Endothelial cell of umbilical vein (primary cell): Measurements from ENCODE around the gene ATXN7L1. TPM values are rescaled to one million over a fixed set of nuclear protein-coding genes. Genes with fewer than 3 reads are reported as not detected.

ENCODE experiments used
- BruUV-seq: library from RNA; stranded (reverse); fragments of 400-500 nt; replicated peaks from 2 replicates; lab custom pipeline; 2021; lab: Mats Ljungman, UMichigan
- CTCF ChIA-PET: fragments of 300-600, 350-600 bp; sonication (Branson Sonifier 250); formaldehyde crosslinking; loops from one replicate; lab custom pipeline; 2021; ENCODE audit warnings: antibody characterized with exemption, inconsistent platforms; lab: Charles Lee
- POLR2A ChIA-PET: fragments of 300-600, 350-600 bp; sonication (Branson Sonifier 250); formaldehyde crosslinking; loops from one replicate; lab custom pipeline; 2021; ENCODE audit warnings: antibody characterized with exemption, inconsistent platforms; lab: Charles Lee
- DNase-seq: peaks from one replicate; pipeline ENCODE4 v3.0.0-alpha.2; 2011; ENCODE audit warnings: low read depth, low spot score
- FAIRE-seq: peaks from 2 replicates; lab custom pipeline; 2011; peaks lifted over from hg19 to GRCh38; lab: Jason Lieb, UNC
- H2AFZ ChIP-seq: 2 replicates; pipeline ENCODE4 v1.6.0; 2012; ENCODE audit warnings: low read depth, low read length, control low read depth, inconsistent platforms
- H3K27ac ChIP-seq: 2 replicates; pipeline ENCODE4 v1.5.1; 2011; ENCODE audit warnings: low read depth, mild to moderate bottlenecking, control low read depth, low read length, moderate library complexity; ENCODE audit not compliant: insufficient read depth
- H3K27me3 ChIP-seq, 2 experiments: 2 replicates each; pipeline versions ENCODE4 v1.6.0 to v1.6.1; 2011; ENCODE audit warnings: low read length in 2 of 2, mixed read lengths in 1 of 2; ENCODE audit not compliant: control insufficient read depth in 2 of 2, insufficient read depth in 2 of 2
- H3K36me3 ChIP-seq, 2 experiments: 2 replicates in 1 of 2; 3 replicates in 1 of 2; pipeline ENCODE4 v1.5.1; 2011; ENCODE audit warnings: low read length in 2 of 2, mild to moderate bottlenecking in 1 of 2, moderate library complexity in 1 of 2; ENCODE audit not compliant: control insufficient read depth in 2 of 2, insufficient read depth in 2 of 2; ENCODE audit errors: extremely low read depth in 1 of 2
- H3K4me1 ChIP-seq: 3 replicates; pipeline ENCODE4 v1.5.1; 2011; ENCODE audit warnings: mild to moderate bottlenecking, low read length; ENCODE audit not compliant: control insufficient read depth, insufficient read depth; ENCODE audit errors: extremely low read depth
- H3K4me2 ChIP-seq: 2 replicates; pipeline ENCODE4 v1.6.1; 2011; ENCODE audit warnings: low read length, control low read depth, mixed read lengths; ENCODE audit not compliant: insufficient read depth
- H3K4me3 ChIP-seq, 3 experiments: fragments of 200-600 bp in 1 of 3; sonication (generic), shearing (Covaris generic) in 1 of 3; replicated peaks in 1 of 3; 2 replicates each; pipeline ENCODE4 v1.5.1; 2011 to 2016; ENCODE audit warnings: control low read depth in 3 of 3, low read length in 3 of 3, mild to moderate bottlenecking in 2 of 3, inconsistent platforms in 1 of 3, low read depth in 1 of 3, moderate library complexity in 1 of 3; ENCODE audit not compliant: insufficient read depth in 1 of 3
- H3K79me2 ChIP-seq: 2 replicates; pipeline ENCODE4 v1.6.0; 2012; ENCODE audit warnings: low read length, inconsistent platforms; ENCODE audit not compliant: control insufficient read depth, insufficient read depth
- H3K9ac ChIP-seq: replicated peaks from 2 replicates; pipeline ENCODE3; 2011; ENCODE audit warnings: low read length, control low read depth; ENCODE audit not compliant: insufficient read depth; ENCODE audit errors: extremely low read depth
- H3K9me1 ChIP-seq: replicated peaks from 3 replicates; pipeline ENCODE4 v1.6.0; 2011; ENCODE audit warnings: mild to moderate bottlenecking, low read length; ENCODE audit not compliant: control insufficient read depth, insufficient read depth; ENCODE audit errors: extremely low read depth
- H3K9me3 ChIP-seq: replicated peaks from 2 replicates; pipeline ENCODE4 v1.5.1; 2012; ENCODE audit warnings: low read length, inconsistent platforms; ENCODE audit not compliant: control insufficient read depth, insufficient read depth
- H4K20me1 ChIP-seq: replicated peaks from 2 replicates; pipeline ENCODE3; 2011; ENCODE audit warnings: mild to moderate bottlenecking, low read length; ENCODE audit not compliant: control insufficient read depth, insufficient read depth; ENCODE audit errors: extremely low read depth
- EZH2 ChIP-seq: IDR thresholded peaks from 2 replicates; pipeline ENCODE4 v1.6.1; 2012; ENCODE audit warnings: borderline replicate concordance, low read depth, mild to moderate bottlenecking, moderate library complexity, low read length, inconsistent platforms; ENCODE audit not compliant: severe bottlenecking
- FOS ChIP-seq: IDR thresholded peaks from 2 replicates; pipeline ENCODE4 v1.6.1; 2011; ENCODE audit warnings: mild to moderate bottlenecking, low read length, moderate library complexity, borderline replicate concordance; ENCODE audit not compliant: insufficient read depth
- GATA2 ChIP-seq: IDR thresholded peaks from 2 replicates; pipeline ENCODE4 v1.7.0; 2011; ENCODE audit warnings: low read depth, mild to moderate bottlenecking, moderate library complexity, mixed read lengths, low read length; ENCODE audit not compliant: insufficient read length, insufficient read depth
- JUN ChIP-seq: IDR thresholded peaks from 2 replicates; pipeline ENCODE4 v1.6.1; 2011; ENCODE audit warnings: borderline replicate concordance, low read depth; ENCODE audit not compliant: insufficient read length, insufficient read depth
- MYC ChIP-seq: IDR thresholded peaks from one replicate; pipeline ENCODE4 v1.6.1; 2011; ENCODE audit warnings: mild to moderate bottlenecking, low read depth, low read length
- POLR2AphosphoS5 ChIP-seq: IDR thresholded peaks from 2 replicates; pipeline ENCODE4 v1.6.1; 2012; ENCODE audit warnings: low read depth, mild to moderate bottlenecking, control low read depth, low read length, moderate library complexity; ENCODE audit not compliant: insufficient read depth
- dilution Hi-C: fragments of 300-500 bp; cut with MboI; formaldehyde crosslinking; loops from one replicate; pipeline ENCODE4 v1.15.0; 2019; ENCODE audit warnings: low sequenced_read_pairs; ENCODE audit not compliant: extremely low pct_ligation_motif_present
- intact Hi-C: fragments of 100-400 bp; cut with micrococcal nuclease; formaldehyde crosslinking; loops from one replicate; pipeline ENCODE4 v1.10.0; 2022
- polyA plus RNA-seq, 4 experiments: library from polyadenylated mRNA; depleted of rRNA in 3 of 4; stranded (reverse) in 3 of 4; unstranded in 1 of 4; fragments of >200 nt; gene quantifications; 2 replicates each; pipeline versions ENCODE4 v1.2.1 to v1.2.3, GENCODE V29; 2011 to 2012; ENCODE audit warnings: missing spikeins in 1 of 4
- total RNA-seq: library from RNA; stranded (reverse); gene quantifications from 2 replicates; pipeline ENCODE4 v1.2.3, GENCODE V29; 2021
- TF ChIP-seq, protein P1 (sequence below), 2 donors: IDR thresholded peaks; 1 replicate in 1 of 2; 2 replicates in 1 of 2; pipeline ENCODE4 v1.5.1; 2011; ENCODE audit warnings: low read length in 2 of 2, mild to moderate bottlenecking in 2 of 2, moderate library complexity in 2 of 2, control low read depth in 1 of 2, inconsistent platforms in 1 of 2, low read depth in 1 of 2; ENCODE audit not compliant: insufficient read depth in 1 of 2; ENCODE audit errors: extremely low read depth in 1 of 2
- TF ChIP-seq, protein P2 (sequence below): IDR thresholded peaks from 2 replicates; pipeline ENCODE4 v1.6.1; 2011; ENCODE audit not compliant: insufficient read depth, insufficient read length

Gene ATXN7L1
- total and polyA plus RNA-seq, 2 donors (not counting 3 experiments of a cell fraction or from before 2014, with no cell fraction given) = 4.6 to 15.6 TPM

DNA sequence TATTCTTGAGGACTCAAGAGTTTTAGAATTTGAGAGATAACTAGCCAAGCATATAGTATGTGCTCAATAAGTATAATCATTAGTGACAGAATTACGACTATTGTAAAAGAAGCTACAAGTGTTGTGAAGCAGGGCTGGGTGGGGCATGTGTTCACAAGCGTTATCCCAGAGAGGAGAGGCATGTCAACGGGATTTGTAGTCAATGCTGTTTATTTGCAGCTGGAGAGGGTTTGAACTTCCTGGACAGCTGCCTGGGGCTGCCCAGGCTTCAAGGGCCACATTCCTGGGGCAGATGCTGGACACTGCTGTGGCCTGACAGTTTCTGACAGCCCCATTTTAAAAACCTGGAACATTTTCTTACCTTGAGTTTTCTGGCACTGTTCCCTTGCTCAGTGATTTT lies 49.7 kb upstream of the ATXN7L1 start:
- dilution Hi-C loops = no loop called here
- peaks cover 0 to 7% of the 10 kb centered on the region in 2 experiments for H3K27me3 ChIP-seq
- CTCF ChIA-PET = interaction anchor here (1.5 to 2.0 kb wide), 3 partner anchors 12 to 162 kb away, joined by 3 to 4 read pairs (median 4); no protein-coding TSS in a partner anchor

GRCh38 chr7:105924945-105925344 lies 48.5 kb upstream of the ATXN7L1 start:
- H4K20me1 ChIP-seq = no peaks in the 10 kb centered on the region
- H2AFZ ChIP-seq = no peak overlapping the region
- intact Hi-C loops (no loop called here), dilution Hi-C loops (no loop called here)
- H3K36me3 ChIP-seq = no peaks in the 10 kb centered on the region
- TF ChIP-seq POLR2AphosphoS5 (no peak), MYC (no peak), JUN (no peak), FOS (no peak), GATA2 (no peak), EZH2 (no peak)
- TF ChIP-seq, protein P1, sequence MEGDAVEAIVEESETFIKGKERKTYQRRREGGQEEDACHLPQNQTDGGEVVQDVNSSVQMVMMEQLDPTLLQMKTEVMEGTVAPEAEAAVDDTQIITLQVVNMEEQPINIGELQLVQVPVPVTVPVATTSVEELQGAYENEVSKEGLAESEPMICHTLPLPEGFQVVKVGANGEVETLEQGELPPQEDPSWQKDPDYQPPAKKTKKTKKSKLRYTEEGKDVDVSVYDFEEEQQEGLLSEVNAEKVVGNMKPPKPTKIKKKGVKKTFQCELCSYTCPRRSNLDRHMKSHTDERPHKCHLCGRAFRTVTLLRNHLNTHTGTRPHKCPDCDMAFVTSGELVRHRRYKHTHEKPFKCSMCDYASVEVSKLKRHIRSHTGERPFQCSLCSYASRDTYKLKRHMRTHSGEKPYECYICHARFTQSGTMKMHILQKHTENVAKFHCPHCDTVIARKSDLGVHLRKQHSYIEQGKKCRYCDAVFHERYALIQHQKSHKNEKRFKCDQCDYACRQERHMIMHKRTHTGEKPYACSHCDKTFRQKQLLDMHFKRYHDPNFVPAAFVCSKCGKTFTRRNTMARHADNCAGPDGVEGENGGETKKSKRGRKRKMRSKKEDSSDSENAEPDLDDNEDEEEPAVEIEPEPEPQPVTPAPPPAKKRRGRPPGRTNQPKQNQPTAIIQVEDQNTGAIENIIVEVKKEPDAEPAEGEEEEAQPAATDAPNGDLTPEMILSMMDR (IDR thresholded peaks at IDR 0.05; ENCODE audit: extremely low read depth in 1 of 2, insufficient read depth in 1 of 2, low read depth in 1 of 2, low read length in 2 of 2) = no peak
- TF ChIP-seq, protein P2, sequence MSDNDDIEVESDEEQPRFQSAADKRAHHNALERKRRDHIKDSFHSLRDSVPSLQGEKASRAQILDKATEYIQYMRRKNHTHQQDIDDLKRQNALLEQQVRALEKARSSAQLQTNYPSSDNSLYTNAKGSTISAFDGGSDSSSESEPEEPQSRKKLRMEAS = no peak
- CTCF ChIA-PET = no interaction called here
- no peaks in the 10 kb centered on the region for H3K9me3 ChIP-seq
- no peaks in the 10 kb centered on the region for H3K4me1 ChIP-seq
- DNase-seq (no peak), FAIRE-seq (no peak)
- BruUV-seq = no TSS peak
- POLR2A ChIA-PET = no interaction called here
- H3K27ac ChIP-seq = no peak overlapping the region
- no peak overlapping the region for H3K4me3 ChIP-seq
- H3K27me3 ChIP-seq = peaks cover 0 to 5% of the 10 kb centered on the region in 2 experiments
- no peaks in the 10 kb centered on the region for H3K79me2 ChIP-seq
- H3K4me2 ChIP-seq = no peak overlapping the region
- H3K9ac ChIP-seq = no peak overlapping the region
- H3K9me1 ChIP-seq = no peaks in the 10 kb centered on the region

More for the DNA sequence above, 49.7 kb upstream of the ATXN7L1 start:
- Histone ChIP-seq H3K36me3 (no peaks in the 10 kb centered on the region), H3K4me1 (no peaks in the 10 kb centered on the region), H3K27ac (no peak overlapping the region), H3K4me3 (no peak overlapping the region), H3K79me2 (no peaks in the 10 kb centered on the region), H4K20me1 (no peaks in the 10 kb centered on the region), H3K9ac (no peak overlapping the region), H3K9me1 (no peaks in the 10 kb centered on the region), H3K9me3 (no peaks in the 10 kb centered on the region), H3K4me2 (no peak overlapping the region), H2AFZ (no peak overlapping the region)
- POLR2A ChIA-PET = no interaction called here
- BruUV-seq = no TSS peak
- FAIRE-seq (no peak), DNase-seq (no peak)
- no peak for TF ChIP-seq JUN
- TF ChIP-seq, protein P1 (IDR thresholded peaks at IDR 0.05; ENCODE audit: extremely low read depth in 1 of 2, insufficient read depth in 1 of 2, low read depth in 1 of 2, low read length in 2 of 2) = no peak
- TF ChIP-seq POLR2AphosphoS5 = no peak
- no peak for TF ChIP-seq FOS
- no peak for TF ChIP-seq EZH2
- no peak for TF ChIP-seq MYC
- intact Hi-C loops = no loop called here
